GM21381 (cell line): ENCODE results near the gene ARIH2.
"Not testable (repeated sequence)": the region's sequence is repeated elsewhere in the genome, so short reads cannot be mapped to it uniquely, and the experiment has no call there.

ENCODE experiments used
- ATAC-seq: cut with Tn5 transposase; IDR thresholded peaks from one replicate; pipeline ENCODE4 v1.9.1; 2021; ENCODE audit warnings: mild to moderate bottlenecking, moderate library complexity; ENCODE audit not compliant: unreplicated experiment

Gene ARIH2

GRCh38 chr3:48918388-48919214 lies at the start of gene ARIH2:
Gene ARIH2 (plus strand): TSS chr3:48918842. CDS start chr3:48927559, 8,717 bp downstream.
- ATAC-seq, result peak; percentile 80

- ATAC-seq, result no peak
Measured at GRCh38 chr3:48877671-48878070, 41.0 kb upstream of the ARIH2 start.

- no peak for ATAC-seq
Measured at GRCh38 chr3:48879307-48879993, 39.2 kb upstream of the ARIH2 start.

GRCh38 chr3:48879994-48880377 lies 38.7 kb upstream of the ARIH2 start:
- no peak for ATAC-seq

- ATAC-seq, result no peak
Measured at GRCh38 chr3:48881006-48881405, 37.6 kb upstream of the ARIH2 start.

GRCh38 chr3:48881652-48882114 lies 37.0 kb upstream of the ARIH2 start:
- no peak for ATAC-seq

GRCh38 chr3:48885753-48886152 lies 32.9 kb upstream of the ARIH2 start:
- no peak for ATAC-seq

- no peak for ATAC-seq
Measured at GRCh38 chr3:48891606-48892005, 27.0 kb upstream of the ARIH2 start.

- ATAC-seq, result no peak
Measured at GRCh38 chr3:48894516-48894915, 24.1 kb upstream of the ARIH2 start.

GRCh38 chr3:48896936-48897335 lies 21.7 kb upstream of the ARIH2 start:
- ATAC-seq, result no peak

- no peak for ATAC-seq
Measured at GRCh38 chr3:48897460-48898376, 20.9 kb upstream of the ARIH2 start.

GRCh38 chr3:48898383-48899234 lies 20.0 kb upstream of the ARIH2 start, which contains the start of gene SLC25A20:
Gene SLC25A20 (minus strand): TSS chr3:48898882. CDS start chr3:48898794, 88 bp downstream.
- peak; percentile 90 for ATAC-seq

GRCh38 chr3:48899273-48899672 lies 19.4 kb upstream of the ARIH2 start:
- ATAC-seq, result no peak

- ATAC-seq, result not testable (repeated sequence)
Measured at GRCh38 chr3:48907026-48907425, 11.6 kb upstream of the ARIH2 start.

GRCh38 chr3:48915296-48915695 lies 3.3 kb upstream of the ARIH2 start:
- no peak for ATAC-seq

GRCh38 chr3:48919215-48920138 lies 835 bp downstream of the ARIH2 start:
- peak; percentile 26 for ATAC-seq

GRCh38 chr3:48926425-48927392 lies 8.1 kb downstream of the ARIH2 start:
- no peak for ATAC-seq

- no peak for ATAC-seq
Measured at GRCh38 chr3:48927928-48928327, 9.3 kb downstream of the ARIH2 start.
